Smooth muscle cell (in vitro differentiated cells): ENCODE measurements around the gene TMEM138. TPM values are rescaled to one million over a fixed set of nuclear protein-coding genes. Genes with fewer than 3 reads are reported as not detected.

Experiments used
- DNase-seq: peaks from one replicate; lab custom pipeline; 2025; ENCODE audit not compliant: unreplicated experiment; lab: John Stamatoyannopoulos, UW
- H2AFZ ChIP-seq: fragments of 200-600 bp; sonication (generic); 2 replicates; pipeline ENCODE4 v1.6.0; 2016; ENCODE audit warnings: antibody characterized with exemption, low read depth, mild to moderate bottlenecking
- H3F3A ChIP-seq: fragments of 200-600 bp; sonication (generic); 2 replicates; pipeline ENCODE4 v1.6.0; 2017; ENCODE audit warnings: antibody characterized with exemption, low read depth
- H3K27ac ChIP-seq: fragments of 200-600 bp; sonication (generic); 2 replicates; pipeline ENCODE4 v1.5.1; 2016; ENCODE audit warnings: low read depth, mild to moderate bottlenecking
- H3K27me3 ChIP-seq: fragments of 200-600 bp; sonication (generic); 2 replicates; pipeline ENCODE4 v1.6.1; 2016; ENCODE audit warnings: low read depth, mild to moderate bottlenecking
- H3K36me3 ChIP-seq: fragments of 200-600 bp; sonication (generic); 2 replicates; pipeline ENCODE4 v1.5.1; 2016; ENCODE audit warnings: low read depth
- H3K4me1 ChIP-seq: fragments of 200-600 bp; sonication (generic); 2 replicates; pipeline ENCODE4 v1.5.1; 2016; ENCODE audit warnings: low read depth
- H3K4me2 ChIP-seq: fragments of 200-600 bp; sonication (generic); 2 replicates; pipeline ENCODE4 v1.6.0; 2016; ENCODE audit warnings: mild to moderate bottlenecking
- H3K4me3 ChIP-seq: fragments of 200-600 bp; sonication (generic); 2 replicates; pipeline ENCODE4 v1.5.1; 2016; ENCODE audit warnings: mild to moderate bottlenecking
- H3K79me2 ChIP-seq: fragments of 200-600 bp; sonication (generic); 2 replicates; pipeline ENCODE4 v1.6.0; 2016; ENCODE audit warnings: low read depth, mild to moderate bottlenecking
- H3K9ac ChIP-seq: fragments of 200-600 bp; sonication (generic); 2 replicates; pipeline ENCODE4 v1.6.0; 2016; ENCODE audit warnings: low read depth
- H3K9me3 ChIP-seq: fragments of 200-600 bp; sonication (generic); replicated peaks from 2 replicates; pipeline ENCODE4 v1.5.1; 2016; ENCODE audit warnings: low read depth
- H4K20me1 ChIP-seq: fragments of 200-600 bp; sonication (generic); 2 replicates; pipeline ENCODE4 v1.6.0; 2016; ENCODE audit warnings: low read depth
- CTCF ChIP-seq: fragments of 200-600 bp; sonication (generic); IDR thresholded peaks from 2 replicates; pipeline ENCODE4 v1.5.1; 2017; ENCODE audit warnings: borderline replicate concordance, mild to moderate bottlenecking, antibody characterized with exemption; ENCODE audit not compliant: insufficient read depth, poor library complexity, severe bottlenecking
- WGBS: methylation state at CpG from one replicate; pipeline ENCODE4 v1.1.7; 2016; ENCODE audit warnings: low lambda C conversion rate; 5-methylcytosine and 5-hydroxymethylcytosine counted together
- polyA plus RNA-seq: library from polyadenylated mRNA; unstranded; fragments of >200 nt; fragmentation: Nextera tagmentation; extraction: Ambion mirVana; gene quantifications from 2 replicates; pipeline ENCODE4 v1.2.1, GENCODE V29; 2016
- total RNA-seq: library from RNA; depleted of rRNA; stranded (reverse); fragments of >200 nt; gene quantifications from 2 replicates; pipeline ENCODE4 v1.2.3, GENCODE V29; 2014

The TMEM138 gene
- total and polyA plus RNA-seq, 2 experiments from 2014 or later: 44.2 to 51.4 TPM

DNA sequence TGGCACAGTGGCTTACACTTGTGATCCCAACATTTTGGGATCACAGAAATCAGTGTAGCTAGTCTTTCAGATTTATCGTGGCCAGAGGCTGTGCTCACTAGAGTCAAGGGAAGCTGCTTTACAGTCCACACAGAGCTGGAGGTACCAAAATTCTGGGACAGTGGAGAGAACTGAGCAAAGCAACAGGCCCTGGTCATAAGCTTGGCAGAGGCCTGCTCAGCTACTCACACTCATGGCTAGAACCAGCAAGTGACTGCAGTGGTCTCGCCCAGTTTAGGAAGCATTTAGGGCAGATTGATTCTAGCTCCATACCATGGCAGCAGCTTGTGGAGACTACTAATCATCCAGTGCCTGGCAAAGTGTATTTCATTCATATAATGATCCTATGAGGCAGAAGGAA, 39.0 kb downstream of the TMEM138 start:
- peaks cover 16% of the 10 kb centered on the region for H3K36me3 ChIP-seq
- whole genome bisulfite sequencing: 97% methylated on average over 2 of the region's 2 CpGs
- H3K79me2 ChIP-seq: no peaks in the 10 kb centered on the region

DNA sequence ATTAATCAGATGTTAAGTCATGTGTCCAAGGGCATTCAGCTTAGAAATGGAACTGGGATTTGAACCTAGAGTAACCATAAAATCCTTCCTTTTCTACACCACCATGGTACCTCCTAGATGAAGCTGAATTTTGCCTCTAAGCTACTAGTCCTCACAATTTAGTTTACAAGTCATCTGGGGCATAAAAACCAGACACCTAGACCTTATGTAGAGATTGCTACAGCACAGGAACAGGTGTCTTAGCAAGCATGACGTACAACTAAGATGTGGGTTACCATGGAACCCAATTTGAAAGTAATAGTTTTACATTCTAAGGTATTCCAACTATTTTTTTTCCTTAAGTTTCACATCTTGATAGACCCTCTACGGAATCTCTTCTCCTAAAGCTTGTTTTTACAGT, 39.4 kb downstream of the TMEM138 start:
- Histone ChIP-seq H3K4me2 (no peak overlapping the region), H3K79me2 (no peaks in the 10 kb centered on the region), H3K4me1 (no peaks in the 10 kb centered on the region), H3K9ac (no peak overlapping the region), H3K9me3 (no peaks in the 10 kb centered on the region), H3K27me3 (no peaks in the 10 kb centered on the region), H3K27ac (peak overlapping the region; percentile 19), H4K20me1 (peaks cover 10% of the 10 kb centered on the region), H3K4me3 (no peak overlapping the region), H2AFZ (no peak overlapping the region), H3F3A (peaks cover 34% of the 10 kb centered on the region), H3K36me3 (peaks cover 16% of the 10 kb centered on the region)
- DNase-seq: no peak
- TF ChIP-seq CTCF: no peak
- 91% methylated on average over 2 of the region's 2 CpGs for WGBS

More for the DNA sequence above, 39.0 kb downstream of the TMEM138 start:
- Histone ChIP-seq H4K20me1 (peaks cover 10% of the 10 kb centered on the region), H3K4me2 (no peak overlapping the region), H3K27ac (peak overlapping the region; percentile 19), H3F3A (peaks cover 34% of the 10 kb centered on the region), H2AFZ (no peak overlapping the region), H3K9me3 (no peaks in the 10 kb centered on the region), H3K27me3 (no peaks in the 10 kb centered on the region), H3K9ac (no peak overlapping the region), H3K4me3 (no peak overlapping the region), H3K4me1 (no peaks in the 10 kb centered on the region)
- no peak for TF ChIP-seq CTCF
- DNase-seq: no peak

DNA sequence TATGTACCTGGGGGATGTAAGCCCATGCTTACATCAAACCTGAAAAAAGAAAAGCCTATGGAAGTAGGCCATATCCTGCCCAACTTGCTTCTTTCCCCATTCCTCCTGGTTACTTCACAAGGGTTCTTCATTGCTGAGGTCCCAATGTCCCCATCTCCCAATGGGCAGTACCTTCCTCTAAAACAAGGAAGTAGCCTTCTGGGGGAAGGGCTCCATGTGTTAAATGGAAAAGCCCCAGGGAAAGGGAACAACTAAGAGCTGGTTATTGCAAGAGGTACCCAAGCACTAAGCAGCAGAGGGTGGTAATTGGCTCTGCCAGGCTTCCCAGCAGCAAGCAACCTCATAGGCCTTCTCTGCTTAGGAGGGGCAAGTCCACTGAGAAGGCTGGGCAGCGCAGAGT, 41.5 kb downstream of the TMEM138 start:
- Histone ChIP-seq H3F3A (peaks cover 46% of the 10 kb centered on the region), H4K20me1 (peaks cover 22% of the 10 kb centered on the region), H3K27ac (peak overlapping the region; percentile 69), H3K27me3 (no peaks in the 10 kb centered on the region), H3K79me2 (peaks cover 4% of the 10 kb centered on the region), H2AFZ (no peak overlapping the region), H3K4me1 (no peaks in the 10 kb centered on the region), H3K4me2 (no peak overlapping the region), H3K9me3 (no peaks in the 10 kb centered on the region), H3K36me3 (peaks cover 16% of the 10 kb centered on the region), H3K4me3 (no peak overlapping the region), H3K9ac (no peak overlapping the region)
- WGBS: 94% methylated on average over 1 of the region's 1 CpG
- no peak for DNase-seq
- no peak for TF ChIP-seq CTCF

DNA sequence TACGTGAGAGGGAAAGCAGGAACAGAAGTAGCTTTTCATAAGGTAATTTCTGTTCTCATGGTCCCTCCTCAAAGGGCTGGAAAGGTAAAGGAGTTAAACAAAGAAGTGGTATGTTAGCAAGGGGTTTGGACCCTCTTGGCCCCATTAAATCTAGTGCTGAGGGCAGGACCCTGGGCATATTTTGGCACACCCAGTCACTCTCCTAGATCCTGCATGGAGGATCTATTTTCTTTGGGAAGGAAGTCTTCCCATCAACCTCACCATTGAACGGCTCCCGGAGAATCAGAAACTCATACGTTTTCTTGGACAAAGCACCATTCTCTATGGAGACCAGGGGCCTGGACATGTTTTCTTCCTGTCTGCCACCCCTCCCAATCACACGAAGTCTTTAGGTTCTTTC, 41.9 kb downstream of the TMEM138 start:
- Histone ChIP-seq H3K9ac (no peak overlapping the region), H3K27ac (peak overlapping the region; percentile 69), H3K79me2 (peaks cover 6% of the 10 kb centered on the region), H3K4me3 (no peak overlapping the region), H3K9me3 (no peaks in the 10 kb centered on the region), H3K36me3 (peaks cover 16% of the 10 kb centered on the region), H2AFZ (no peak overlapping the region), H3K4me2 (no peak overlapping the region), H3K27me3 (no peaks in the 10 kb centered on the region), H3F3A (peaks cover 46% of the 10 kb centered on the region), H3K4me1 (no peaks in the 10 kb centered on the region), H4K20me1 (peaks cover 22% of the 10 kb centered on the region)
- WGBS: 93% methylated on average over 5 of the region's 5 CpGs
- DNase-seq: no peak
- TF ChIP-seq CTCF: no peak
